Activated naive CD8-positive, alpha-beta T cell treated with anti-CD3 and anti-CD28 coated beads, Interleukin-2, amount 10 ng/mL, durations not matched to agents 7 days and 5 days (primary cell): Measurements from ENCODE around the gene CALM1. TPM values are rescaled to one million over a fixed set of nuclear protein-coding genes. Genes with fewer than 3 reads are reported as not detected.

ENCODE experiments used
- ATAC-seq: fragments of 150-1000 bp; cut with Tn5 transposase; one replicate; pipeline ENCODE4 v1.10.0; 2021; ENCODE audit warnings: low read depth, moderate library complexity
- POLR2A ChIA-PET: fragments of 350-600 bp; sonication (Branson Sonifier 250); formaldehyde crosslinking; loops from one replicate; lab custom pipeline; 2021; ENCODE audit warnings: antibody characterized with exemption; lab: Charles Lee
- DNase-seq: peaks from one replicate; pipeline ENCODE4 v3.0.0; 2021
- H3K27ac Mint-ChIP-seq: one replicate; pipeline ENCODE4 v1.8.0; 2022; ENCODE audit warnings: mild to moderate bottlenecking, mixed read lengths
- H3K27me3 Mint-ChIP-seq: one replicate; pipeline ENCODE4 v1.8.0; 2022; ENCODE audit warnings: mild to moderate bottlenecking, moderate library complexity, mixed read lengths
- H3K36me3 Mint-ChIP-seq: one replicate; pipeline ENCODE4 v1.8.0; 2021; ENCODE audit warnings: mild to moderate bottlenecking, mixed read lengths
- H3K4me1 Mint-ChIP-seq: one replicate; pipeline ENCODE4 v1.8.0; 2021; ENCODE audit warnings: mixed read lengths
- H3K4me3 Mint-ChIP-seq: one replicate; pipeline ENCODE4 v1.8.0; 2022; ENCODE audit warnings: mild to moderate bottlenecking, moderate library complexity, mixed read lengths
- H3K9me3 Mint-ChIP-seq: one replicate; pipeline ENCODE4 v1.8.0; 2021; ENCODE audit warnings: mixed read lengths
- total RNA-seq, 2 experiments: library from RNA; stranded (reverse); gene quantifications; one replicate each; pipeline ENCODE4 v1.2.3, GENCODE V29; 2021

CALM1 gene
- total RNA-seq, 2 experiments from 2014 or later = 682 to 687 TPM

DNA sequence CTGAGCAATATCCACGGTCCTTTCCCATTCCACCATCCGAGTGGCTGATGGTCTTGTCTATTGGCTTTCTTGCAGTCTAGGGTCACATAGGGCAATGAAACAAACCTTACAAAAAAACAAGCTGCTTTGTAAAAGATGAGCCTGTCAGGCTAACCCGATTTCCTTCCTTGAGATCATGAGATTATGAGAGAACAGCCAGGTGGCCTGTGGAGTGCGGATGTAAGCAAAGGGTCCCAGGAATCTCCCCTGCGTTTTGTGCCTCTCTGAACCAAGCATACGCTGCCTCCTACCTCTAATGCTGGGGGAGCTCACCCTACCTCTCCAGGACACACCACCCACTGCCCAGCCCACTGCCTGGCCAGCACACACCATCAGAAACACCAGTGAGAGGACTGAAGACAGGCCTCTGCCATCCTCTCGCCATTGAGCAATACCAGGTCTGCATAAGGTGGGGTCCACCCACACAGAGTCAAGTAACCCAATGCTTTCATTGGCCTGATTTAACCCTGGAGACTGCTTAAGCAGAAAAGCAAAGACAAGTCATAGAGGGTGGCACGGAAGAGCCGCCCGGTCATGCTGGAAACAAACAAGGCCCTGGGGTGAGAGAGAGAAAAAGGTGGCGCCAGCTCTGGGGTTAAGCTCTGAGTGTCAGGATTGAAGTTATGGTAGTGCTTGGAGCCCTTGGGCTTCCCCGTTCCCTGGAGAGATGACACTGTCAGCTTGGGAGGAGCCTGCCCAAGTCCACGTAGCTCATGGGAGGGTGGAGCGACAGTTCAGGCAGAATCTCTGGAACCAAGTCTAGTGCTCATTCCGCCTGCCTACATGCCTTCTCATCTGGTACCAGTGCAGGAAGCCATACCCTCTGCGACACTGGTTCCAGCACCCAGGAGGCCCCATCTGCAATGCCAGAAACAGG lies 46.6 kb downstream of the CALM1 start:
- H3K4me1 Mint-ChIP-seq = peaks cover 4% of the 10 kb centered on the region
- no peaks in the 10 kb centered on the region for H3K36me3 Mint-ChIP-seq

GRCh38 chr14:90444077-90444696 lies 47.4 kb downstream of the CALM1 start:
- H3K4me3 Mint-ChIP-seq = no peak overlapping the region
- DNase-seq (no peak), ATAC-seq (no peak)
- no peak overlapping the region for H3K27ac Mint-ChIP-seq
- H3K36me3 Mint-ChIP-seq = no peaks in the 10 kb centered on the region
- H3K27me3 Mint-ChIP-seq = peaks cover 11% of the 10 kb centered on the region
- peaks cover 4% of the 10 kb centered on the region for H3K4me1 Mint-ChIP-seq
- POLR2A ChIA-PET = no interaction called here
- peaks cover 3% of the 10 kb centered on the region for H3K9me3 Mint-ChIP-seq

More for the DNA sequence above, 46.6 kb downstream of the CALM1 start:
- no peak for ATAC-seq
- no peak for DNase-seq
- Mint-ChIP-seq H3K27me3 (peaks cover 11% of the 10 kb centered on the region), H3K9me3 (peaks cover 3% of the 10 kb centered on the region), H3K27ac (no peak overlapping the region), H3K4me3 (no peak overlapping the region)
- POLR2A ChIA-PET = no interaction called here

GRCh38 chr14:90445011-90445410 lies 48.2 kb downstream of the CALM1 start:
- DNase-seq = no peak
- H3K27me3 Mint-ChIP-seq = peaks cover 11% of the 10 kb centered on the region
- POLR2A ChIA-PET = no interaction called here

DNA sequence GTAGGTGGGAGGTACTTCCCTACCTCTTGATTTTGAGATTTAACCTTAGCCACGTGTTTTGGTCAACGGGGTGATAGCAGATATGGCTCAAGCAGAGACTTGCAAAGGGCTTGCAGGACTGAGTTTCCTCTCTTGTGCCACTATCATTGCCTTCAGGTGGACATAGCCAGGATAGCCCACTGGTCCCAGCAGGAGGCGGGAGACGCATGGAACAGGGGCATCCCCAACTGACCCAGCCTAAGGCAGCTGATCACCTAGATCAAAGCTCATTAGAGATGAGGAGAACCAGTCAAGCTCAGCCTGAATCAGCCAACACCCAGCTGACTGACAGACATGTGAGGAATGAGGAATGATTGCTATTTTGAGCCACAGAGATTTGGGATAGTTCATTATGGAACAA lies 49.6 kb downstream of the CALM1 start:
- Mint-ChIP-seq H3K4me1 (peaks cover 4% of the 10 kb centered on the region), H3K27ac (no peak overlapping the region), H3K9me3 (peaks cover 3% of the 10 kb centered on the region), H3K36me3 (no peaks in the 10 kb centered on the region), H3K27me3 (peaks cover 11% of the 10 kb centered on the region), H3K4me3 (no peak overlapping the region)
- DNase-seq (no peak), ATAC-seq (no peak)
- POLR2A ChIA-PET = no interaction called here

More at GRCh38 chr14:90445011-90445410, 48.2 kb downstream of the CALM1 start:
- peaks cover 4% of the 10 kb centered on the region for H3K4me1 Mint-ChIP-seq
- H3K36me3 Mint-ChIP-seq = no peaks in the 10 kb centered on the region
- no peak overlapping the region for H3K4me3 Mint-ChIP-seq
- ATAC-seq = no peak
- H3K9me3 Mint-ChIP-seq = peaks cover 3% of the 10 kb centered on the region
- H3K27ac Mint-ChIP-seq = no peak overlapping the region

GRCh38 chr14:90447720-90448497 lies 51.1 kb downstream of the CALM1 start:
- POLR2A ChIA-PET = no interaction called here
- DNase-seq (no peak), ATAC-seq (no peak)
- Mint-ChIP-seq H3K27me3 (peaks cover 11% of the 10 kb centered on the region), H3K27ac (no peak overlapping the region), H3K4me3 (no peak overlapping the region), H3K36me3 (no peaks in the 10 kb centered on the region), H3K4me1 (peaks cover 11% of the 10 kb centered on the region), H3K9me3 (peaks cover 3% of the 10 kb centered on the region)

GRCh38 chr14:90449411-90449810 lies 52.6 kb downstream of the CALM1 start:
- no peak for DNase-seq
- ATAC-seq = no peak
- Mint-ChIP-seq H3K9me3 (peaks cover 3% of the 10 kb centered on the region), H3K27ac (no peak overlapping the region), H3K36me3 (no peaks in the 10 kb centered on the region), H3K4me1 (peaks cover 9% of the 10 kb centered on the region), H3K4me3 (no peak overlapping the region), H3K27me3 (peaks cover 8% of the 10 kb centered on the region)
- POLR2A ChIA-PET = no interaction called here

DNA sequence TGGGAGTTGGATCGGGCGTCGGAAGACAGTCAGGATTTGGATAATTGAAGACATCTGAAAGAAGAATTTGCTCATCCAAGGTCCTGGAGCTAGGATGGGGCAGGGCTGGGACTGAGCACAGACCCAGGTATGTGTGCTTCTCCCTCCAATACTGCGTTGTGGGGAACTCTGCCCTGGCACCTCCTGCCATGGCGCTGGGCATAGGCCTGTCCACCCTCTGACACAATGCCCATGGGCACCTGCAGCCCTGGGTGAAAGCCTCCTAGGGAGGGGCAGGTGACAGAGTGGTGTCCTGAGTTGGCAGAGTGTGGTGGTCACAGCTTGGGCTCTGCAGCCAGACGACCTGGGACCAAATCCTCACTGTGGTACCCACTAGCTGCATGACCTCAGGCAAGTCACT lies 53.3 kb downstream of the CALM1 start:
- Mint-ChIP-seq H3K4me3 (no peak overlapping the region), H3K9me3 (peaks cover 3% of the 10 kb centered on the region), H3K4me1 (peaks cover 7% of the 10 kb centered on the region), H3K27ac (no peak overlapping the region), H3K36me3 (no peaks in the 10 kb centered on the region), H3K27me3 (peaks cover 8% of the 10 kb centered on the region)
- DNase-seq = no peak
- no peak for ATAC-seq
- POLR2A ChIA-PET = no interaction called here

GRCh38 chr14:90450667-90451066 lies 53.8 kb downstream of the CALM1 start:
- Mint-ChIP-seq H3K27ac (no peak overlapping the region), H3K4me1 (peaks cover 7% of the 10 kb centered on the region), H3K27me3 (peaks cover 8% of the 10 kb centered on the region), H3K36me3 (no peaks in the 10 kb centered on the region), H3K4me3 (no peak overlapping the region), H3K9me3 (peaks cover 3% of the 10 kb centered on the region)
- DNase-seq (no peak), ATAC-seq (no peak)
- POLR2A ChIA-PET = no interaction called here

DNA sequence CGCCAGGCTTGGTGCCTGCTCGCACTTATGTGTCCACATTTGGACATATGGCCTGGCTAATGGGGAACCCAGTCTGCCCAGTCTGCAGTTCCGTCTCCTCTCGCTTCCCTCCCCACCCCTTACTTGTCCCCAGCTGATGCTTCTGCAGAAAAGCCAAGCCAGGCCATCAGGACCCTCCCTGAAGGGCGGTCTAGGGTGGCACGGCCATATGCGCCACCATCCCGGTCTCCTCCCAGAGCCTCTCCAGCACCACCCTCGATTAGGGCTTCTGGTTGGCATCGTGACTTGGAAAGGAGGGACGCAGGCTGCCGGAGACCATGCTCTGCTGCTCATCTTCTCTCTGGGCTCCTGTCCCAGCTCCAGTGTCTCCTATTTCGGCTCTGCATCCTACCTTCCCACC lies 54.6 kb downstream of the CALM1 start:
- no peaks in the 10 kb centered on the region for H3K36me3 Mint-ChIP-seq
- POLR2A ChIA-PET = no interaction called here
- no peak for DNase-seq
- no peak overlapping the region for H3K27ac Mint-ChIP-seq
- H3K4me3 Mint-ChIP-seq = no peak overlapping the region
- no peak for ATAC-seq
- peaks cover 3% of the 10 kb centered on the region for H3K27me3 Mint-ChIP-seq
- peaks cover 3% of the 10 kb centered on the region for H3K9me3 Mint-ChIP-seq
- peaks cover 7% of the 10 kb centered on the region for H3K4me1 Mint-ChIP-seq

- ATAC-seq = no peak
- H3K27ac Mint-ChIP-seq = no peak overlapping the region
- H3K27me3 Mint-ChIP-seq = no peaks in the 10 kb centered on the region
- H3K4me3 Mint-ChIP-seq = no peak overlapping the region
- POLR2A ChIA-PET = no interaction called here
- no peak for DNase-seq
- no peaks in the 10 kb centered on the region for H3K36me3 Mint-ChIP-seq
- H3K4me1 Mint-ChIP-seq = peaks cover 7% of the 10 kb centered on the region
- H3K9me3 Mint-ChIP-seq = peaks cover 3% of the 10 kb centered on the region
Observed at GRCh38 chr14:90451961-90452360, 55.1 kb downstream of the CALM1 start.

- no peak overlapping the region for H3K27ac Mint-ChIP-seq
- H3K4me3 Mint-ChIP-seq = no peak overlapping the region
- H3K27me3 Mint-ChIP-seq = no peaks in the 10 kb centered on the region
- ATAC-seq (no peak), DNase-seq (no peak)
- H3K4me1 Mint-ChIP-seq = peaks cover 7% of the 10 kb centered on the region
- POLR2A ChIA-PET = no interaction called here
- peaks cover 3% of the 10 kb centered on the region for H3K9me3 Mint-ChIP-seq
- H3K36me3 Mint-ChIP-seq = no peaks in the 10 kb centered on the region
Observed at GRCh38 chr14:90452366-90452765, 55.5 kb downstream of the CALM1 start.

- Mint-ChIP-seq H3K36me3 (no peaks in the 10 kb centered on the region), H3K9me3 (no peaks in the 10 kb centered on the region), H3K4me3 (no peak overlapping the region), H3K27ac (no peak overlapping the region), H3K4me1 (peaks cover 7% of the 10 kb centered on the region), H3K27me3 (no peaks in the 10 kb centered on the region)
- DNase-seq (no peak), ATAC-seq (no peak)
- POLR2A ChIA-PET = no interaction called here
Observed at GRCh38 chr14:90453401-90453951, 56.6 kb downstream of the CALM1 start.
